Neural progenitor cell (in vitro differentiated cells): ENCODE data around the gene TNFRSF1B. TPM values are rescaled to one million over a fixed set of nuclear protein-coding genes. Genes with fewer than 3 reads are reported as not detected.

Source experiments
- DNase-seq: peaks from one replicate; pipeline ENCODE4 v3.0.0-alpha.2; 2016; ENCODE audit warnings: low spot score
- H2AFZ ChIP-seq: fragments of 200-600 bp; sonication (generic); replicated peaks from 2 replicates; pipeline ENCODE4 v1.6.1; 2016; ENCODE audit warnings: antibody characterized with exemption
- H3F3A ChIP-seq: fragments of 200-600 bp; sonication (generic); 2 replicates; pipeline ENCODE4 v1.6.1; 2016; ENCODE audit warnings: antibody characterized with exemption, low read depth
- H3K27ac ChIP-seq: fragments of 200-600 bp; sonication (generic); 2 replicates; pipeline ENCODE4 v1.5.1; 2016; ENCODE audit warnings: mild to moderate bottlenecking
- H3K27me3 ChIP-seq: fragments of 200-600 bp; sonication (generic); 2 replicates; pipeline ENCODE4 v1.6.1; 2016; ENCODE audit warnings: mild to moderate bottlenecking, moderate library complexity
- H3K36me3 ChIP-seq: fragments of 200-600 bp; sonication (generic); 2 replicates; pipeline ENCODE4 v1.5.1; 2016
- H3K4me1 ChIP-seq: fragments of 200-600 bp; sonication (generic); 2 replicates; pipeline ENCODE4 v1.6.1; 2016; ENCODE audit warnings: mixed run types
- H3K4me2 ChIP-seq: fragments of 200-600 bp; sonication (generic); 2 replicates; pipeline ENCODE4 v1.6.1; 2016
- H3K4me3 ChIP-seq: fragments of 200-600 bp; sonication (generic); 2 replicates; pipeline ENCODE4 v1.5.1; 2016
- H3K79me2 ChIP-seq: fragments of 200-600 bp; sonication (generic); 2 replicates; pipeline ENCODE4 v1.6.1; 2016; ENCODE audit warnings: low read depth
- H3K9ac ChIP-seq: fragments of 200-600 bp; sonication (generic); 2 replicates; pipeline ENCODE4 v1.6.1; 2016
- H3K9me3 ChIP-seq: fragments of 200-600 bp; sonication (generic); 2 replicates; pipeline ENCODE4 v1.5.1; 2016; ENCODE audit warnings: low read depth
- H4K20me1 ChIP-seq: fragments of 200-600 bp; sonication (generic); 2 replicates; pipeline ENCODE4 v1.6.1; 2016; ENCODE audit warnings: low read depth
- H3K27ac Mint-ChIP-seq: 3 replicates; pipeline ENCODE4 v1.8.0; 2021; ENCODE audit warnings: mixed read lengths
- H3K27me3 Mint-ChIP-seq: 2 replicates; pipeline ENCODE4 v1.8.0; 2022; ENCODE audit warnings: low read depth, mild to moderate bottlenecking, inconsistent platforms, moderate library complexity, mixed read lengths; ENCODE audit not compliant: insufficient read depth
- H3K36me3 Mint-ChIP-seq: 3 replicates; pipeline ENCODE4 v1.8.0; 2021; ENCODE audit warnings: mixed read lengths
- H3K4me1 Mint-ChIP-seq: 3 replicates; pipeline ENCODE4 v1.8.0; 2021; ENCODE audit warnings: mixed read lengths
- H3K4me3 Mint-ChIP-seq: 3 replicates; pipeline ENCODE4 v1.8.0; 2021; ENCODE audit warnings: mild to moderate bottlenecking, moderate library complexity, mixed read lengths
- H3K9me3 Mint-ChIP-seq: 3 replicates; pipeline ENCODE4 v1.8.0; 2020; ENCODE audit warnings: mixed read lengths
- EZH2 ChIP-seq: fragments of 200-600 bp; sonication (generic); IDR thresholded peaks from 2 replicates; pipeline ENCODE4 v1.6.1; 2017; ENCODE audit warnings: antibody characterized with exemption, mild to moderate bottlenecking, moderate library complexity
- EZH2phosphoT487 ChIP-seq: fragments of 200-600 bp; sonication (generic); IDR thresholded peaks from 2 replicates; pipeline ENCODE4 v1.6.1; 2017; ENCODE audit warnings: antibody characterized with exemption
- total RNA-seq: library from RNA; depleted of rRNA; stranded (reverse); fragments of >200 nt; gene quantifications from 2 replicates; pipeline ENCODE4 v1.2.3, GENCODE V29; 2015; ENCODE audit warnings: low replicate concordance
- TF ChIP-seq, protein P1 (sequence below): fragments of 200-600 bp; sonication (generic); IDR thresholded peaks from 2 replicates; pipeline ENCODE4 v1.5.1; 2017; ENCODE audit warnings: antibody characterized with exemption, mild to moderate bottlenecking

TNFRSF1B gene
- total RNA-seq, 1 donor from 2014 or later = 0.04 TPM

GRCh38 chr1:12246584-12246983, 79.8 kb downstream of the TNFRSF1B start:
- Histone ChIP-seq H3K36me3 (peaks cover 9% of the 10 kb centered on the region), H2AFZ (no peak overlapping the region), H3K4me1 (no peaks in the 10 kb centered on the region), H3K27me3 (no peaks in the 10 kb centered on the region), H3K4me2 (no peak overlapping the region), H3K4me3 (no peak overlapping the region), H3K9me3 (no peaks in the 10 kb centered on the region), H3K27ac (no peak overlapping the region), H3K79me2 (no peaks in the 10 kb centered on the region), H4K20me1 (no peaks in the 10 kb centered on the region), H3K9ac (no peak overlapping the region), H3F3A (no peaks in the 10 kb centered on the region)
- TF ChIP-seq, protein P1, sequence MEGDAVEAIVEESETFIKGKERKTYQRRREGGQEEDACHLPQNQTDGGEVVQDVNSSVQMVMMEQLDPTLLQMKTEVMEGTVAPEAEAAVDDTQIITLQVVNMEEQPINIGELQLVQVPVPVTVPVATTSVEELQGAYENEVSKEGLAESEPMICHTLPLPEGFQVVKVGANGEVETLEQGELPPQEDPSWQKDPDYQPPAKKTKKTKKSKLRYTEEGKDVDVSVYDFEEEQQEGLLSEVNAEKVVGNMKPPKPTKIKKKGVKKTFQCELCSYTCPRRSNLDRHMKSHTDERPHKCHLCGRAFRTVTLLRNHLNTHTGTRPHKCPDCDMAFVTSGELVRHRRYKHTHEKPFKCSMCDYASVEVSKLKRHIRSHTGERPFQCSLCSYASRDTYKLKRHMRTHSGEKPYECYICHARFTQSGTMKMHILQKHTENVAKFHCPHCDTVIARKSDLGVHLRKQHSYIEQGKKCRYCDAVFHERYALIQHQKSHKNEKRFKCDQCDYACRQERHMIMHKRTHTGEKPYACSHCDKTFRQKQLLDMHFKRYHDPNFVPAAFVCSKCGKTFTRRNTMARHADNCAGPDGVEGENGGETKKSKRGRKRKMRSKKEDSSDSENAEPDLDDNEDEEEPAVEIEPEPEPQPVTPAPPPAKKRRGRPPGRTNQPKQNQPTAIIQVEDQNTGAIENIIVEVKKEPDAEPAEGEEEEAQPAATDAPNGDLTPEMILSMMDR = no peak
- no peak for TF ChIP-seq EZH2phosphoT487
- TF ChIP-seq EZH2 = no peak
- DNase-seq = no peak
- Mint-ChIP-seq H3K27ac (no peak overlapping the region), H3K4me3 (no peak overlapping the region), H3K36me3 (peaks cover 18% of the 10 kb centered on the region), H3K4me1 (peaks cover 3% of the 10 kb centered on the region), H3K9me3 (no peaks in the 10 kb centered on the region), H3K27me3 (peaks cover 2% of the 10 kb centered on the region)

GRCh38 chr1:12249181-12249580, 82.4 kb downstream of the TNFRSF1B start:
- Histone ChIP-seq H3K27ac (no peak overlapping the region), H3K4me2 (no peak overlapping the region), H2AFZ (no peak overlapping the region), H4K20me1 (no peaks in the 10 kb centered on the region), H3K9ac (no peak overlapping the region), H3K4me1 (no peaks in the 10 kb centered on the region), H3K4me3 (no peak overlapping the region), H3F3A (no peaks in the 10 kb centered on the region), H3K36me3 (peaks cover 12% of the 10 kb centered on the region), H3K9me3 (no peaks in the 10 kb centered on the region), H3K27me3 (no peaks in the 10 kb centered on the region), H3K79me2 (no peaks in the 10 kb centered on the region)
- Mint-ChIP-seq H3K9me3 (no peaks in the 10 kb centered on the region), H3K27me3 (peaks cover 4% of the 10 kb centered on the region), H3K4me1 (peaks cover 3% of the 10 kb centered on the region), H3K36me3 (peaks cover 19% of the 10 kb centered on the region), H3K4me3 (no peak overlapping the region), H3K27ac (no peak overlapping the region)
- no peak for DNase-seq
- TF ChIP-seq, protein P1 = no peak
- no peak for TF ChIP-seq EZH2
- TF ChIP-seq EZH2phosphoT487 = no peak

DNA sequence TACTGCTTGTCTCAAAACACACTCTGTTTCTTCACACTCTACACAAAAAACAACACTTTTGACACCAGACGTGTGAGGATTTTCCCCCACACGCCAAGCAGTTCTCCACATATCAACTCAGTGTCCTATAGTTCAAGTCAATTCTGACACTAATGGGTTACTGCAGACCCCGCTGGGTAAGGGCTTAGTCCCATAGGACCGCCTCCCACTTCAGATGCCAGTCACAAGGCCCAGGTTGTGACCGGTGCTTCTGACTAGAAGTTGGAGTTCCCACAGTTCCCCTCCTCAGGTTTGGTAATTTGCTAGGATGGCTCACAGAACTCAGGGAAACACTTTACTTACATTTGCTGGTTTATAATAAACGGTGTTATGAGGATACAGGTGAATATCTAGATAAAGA, 83.0 kb downstream of the TNFRSF1B start:
- Mint-ChIP-seq H3K4me3 (no peak overlapping the region), H3K36me3 (peaks cover 17% of the 10 kb centered on the region), H3K27ac (no peak overlapping the region), H3K4me1 (peaks cover 3% of the 10 kb centered on the region), H3K9me3 (no peaks in the 10 kb centered on the region), H3K27me3 (peaks cover 4% of the 10 kb centered on the region)
- TF ChIP-seq EZH2phosphoT487 (no peak), EZH2 (no peak)
- TF ChIP-seq, protein P1 = no peak
- Histone ChIP-seq H3K36me3 (peaks cover 8% of the 10 kb centered on the region), H3K27me3 (no peaks in the 10 kb centered on the region), H3F3A (no peaks in the 10 kb centered on the region), H3K4me2 (no peak overlapping the region), H3K9ac (no peak overlapping the region), H3K9me3 (no peaks in the 10 kb centered on the region), H3K27ac (no peak overlapping the region), H2AFZ (no peak overlapping the region), H3K4me3 (no peak overlapping the region), H3K79me2 (no peaks in the 10 kb centered on the region), H4K20me1 (no peaks in the 10 kb centered on the region), H3K4me1 (no peaks in the 10 kb centered on the region)
- no peak for DNase-seq
